ENCODE measurements around the gene RPP21.
"Not testable (repeated sequence)": the region's sequence is repeated elsewhere in the genome, so short reads cannot be mapped to it uniquely, and the experiment has no call there.

The RPP21 gene

DNA sequence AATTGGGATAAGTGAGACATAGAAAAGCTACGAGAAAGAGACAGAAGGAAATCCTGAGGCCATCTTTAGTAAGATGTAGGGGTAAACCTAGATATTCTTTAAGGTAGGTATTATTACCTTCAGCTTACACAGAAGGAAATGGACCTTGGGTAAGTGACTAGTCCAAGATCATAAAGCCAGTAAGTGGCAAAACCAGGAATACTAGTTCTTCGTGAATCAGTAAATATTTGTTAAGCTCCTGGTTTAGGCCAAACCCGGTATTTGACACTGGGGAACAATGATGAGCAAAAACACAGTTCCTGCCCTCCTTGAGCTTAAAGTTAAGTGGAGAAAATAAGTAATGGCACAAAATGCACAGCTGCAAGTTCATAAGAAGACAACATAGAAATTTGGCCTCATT lies 13.0 kb upstream of the RPP21 start:
- no peak for DNase-seq

DNA sequence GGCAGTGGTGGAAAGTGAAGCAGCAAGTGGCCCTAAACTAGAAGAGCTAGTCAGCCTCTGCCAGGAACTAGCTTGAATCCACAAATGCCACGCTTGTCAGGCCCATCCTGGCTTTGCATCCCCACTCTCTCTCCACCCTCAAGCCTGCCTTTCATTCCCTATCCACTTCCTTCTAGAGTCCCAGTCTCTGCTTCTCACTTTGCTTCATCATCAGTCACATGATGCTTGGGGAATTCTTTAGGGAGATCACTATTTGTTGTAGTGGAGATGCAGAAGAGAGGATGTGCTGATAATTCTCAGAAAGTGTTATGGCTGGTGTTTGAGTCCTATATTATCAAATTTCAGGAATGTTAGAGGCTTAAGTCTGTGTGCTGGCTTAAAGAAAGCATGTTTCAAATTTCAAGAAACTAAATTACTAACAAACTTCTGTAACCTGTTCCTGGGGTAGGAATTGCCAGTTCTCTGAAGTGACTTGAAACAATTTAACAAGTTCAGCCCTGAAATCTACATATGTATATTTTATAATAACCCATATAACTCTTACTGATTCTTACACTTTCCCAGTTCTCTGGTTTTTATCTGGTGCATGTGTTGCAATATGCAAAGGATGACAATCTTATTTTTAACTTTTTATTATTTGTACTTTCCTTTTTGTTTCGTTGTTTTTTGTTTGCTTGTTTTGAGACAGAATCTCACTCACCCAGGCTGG lies 10.7 kb upstream of the RPP21 start:
- no peak for DNase-seq

DNA sequence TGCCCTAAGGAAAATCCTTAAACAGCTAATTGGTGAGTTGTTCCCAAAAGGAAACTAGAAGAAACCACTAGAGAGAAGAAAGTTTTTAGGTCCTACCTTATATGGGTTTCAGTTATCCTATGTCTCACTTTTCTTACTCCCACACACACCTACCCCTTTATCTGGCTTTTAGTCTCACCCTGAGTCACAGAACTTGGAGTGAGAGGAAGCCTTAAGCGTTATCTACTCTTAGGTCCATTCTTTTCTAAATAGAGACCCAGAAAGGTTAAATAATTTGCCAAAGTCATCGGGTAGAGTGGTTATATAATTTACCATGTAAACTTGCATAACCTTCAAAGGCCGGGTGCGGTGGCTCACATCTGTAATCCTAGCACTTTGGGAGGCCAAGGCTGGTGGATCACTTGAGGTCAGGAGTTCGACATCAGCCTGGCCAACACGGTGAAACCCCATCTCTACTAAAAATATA lies 4.3 kb upstream of the RPP21 start:
- no peak for DNase-seq

DNA sequence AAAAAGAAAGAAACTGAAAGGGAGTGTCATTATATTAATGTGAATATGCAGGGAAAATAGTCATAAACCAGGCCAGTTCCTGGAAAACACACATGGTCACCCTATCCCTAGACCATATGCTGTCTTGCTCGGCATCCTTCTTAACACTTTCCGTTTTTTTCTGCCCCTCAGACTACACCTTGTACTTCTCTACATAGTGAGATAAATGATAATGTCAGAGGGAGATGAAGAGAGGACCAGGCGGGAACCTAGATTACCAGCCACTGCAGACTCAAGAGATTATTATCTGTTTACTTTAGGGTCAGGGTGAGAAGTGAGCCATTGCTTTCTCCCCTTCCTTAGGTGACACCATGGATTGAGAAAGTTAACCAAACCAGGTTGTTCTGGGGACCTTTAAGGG lies 3.7 kb upstream of the RPP21 start:
- no peak for DNase-seq

DNA sequence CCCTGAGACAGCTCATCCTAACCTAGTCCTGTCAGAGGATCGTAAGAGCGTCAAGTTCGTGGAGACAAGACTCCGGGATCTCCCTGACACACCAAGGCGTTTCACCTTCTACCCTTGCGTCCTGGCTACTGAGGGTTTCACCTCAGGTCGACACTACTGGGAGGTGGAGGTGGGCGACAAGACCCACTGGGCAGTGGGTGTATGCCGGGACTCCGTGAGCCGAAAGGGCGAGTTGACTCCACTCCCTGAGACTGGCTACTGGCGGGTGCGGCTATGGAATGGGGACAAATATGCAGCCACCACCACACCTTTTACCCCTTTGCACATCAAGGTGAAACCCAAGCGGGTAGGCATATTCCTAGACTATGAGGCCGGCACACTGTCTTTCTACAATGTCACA lies 3.2 kb upstream of the RPP21 start:
- DNase-seq, result no peak

DNA sequence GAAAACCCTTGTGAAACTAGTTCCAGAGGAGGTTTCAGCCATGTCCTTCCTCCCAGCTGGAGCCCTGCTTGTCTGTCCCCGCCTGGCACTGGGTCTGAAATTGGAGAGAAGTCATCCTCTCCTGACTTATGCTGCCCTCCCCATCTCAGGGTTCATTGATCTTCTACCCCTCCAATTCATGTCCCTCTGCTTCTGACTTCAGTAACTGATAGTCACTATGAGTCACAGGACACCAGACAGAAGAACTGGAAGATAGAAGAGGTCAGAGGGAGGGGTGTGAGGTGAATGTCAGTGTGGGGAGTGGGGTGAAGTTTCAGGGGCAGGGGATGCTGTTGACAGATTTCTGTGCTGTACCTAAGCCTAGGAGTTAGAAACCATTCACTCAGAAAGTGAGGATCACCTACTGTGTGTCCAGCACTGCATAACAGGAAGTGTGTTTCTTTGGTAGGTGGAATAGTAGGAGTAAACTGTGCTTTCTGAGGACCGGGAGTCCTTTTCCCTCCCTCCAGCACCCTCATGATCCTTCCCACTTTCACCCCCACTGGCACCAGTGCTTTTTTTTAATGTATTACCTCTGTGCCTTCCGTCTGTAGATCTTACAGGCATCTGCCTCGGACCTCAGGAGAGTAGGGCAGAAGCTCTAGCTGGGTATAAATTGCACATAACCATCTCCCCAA lies 627 bp upstream of the RPP21 start:
- no peak for DNase-seq

DNA sequence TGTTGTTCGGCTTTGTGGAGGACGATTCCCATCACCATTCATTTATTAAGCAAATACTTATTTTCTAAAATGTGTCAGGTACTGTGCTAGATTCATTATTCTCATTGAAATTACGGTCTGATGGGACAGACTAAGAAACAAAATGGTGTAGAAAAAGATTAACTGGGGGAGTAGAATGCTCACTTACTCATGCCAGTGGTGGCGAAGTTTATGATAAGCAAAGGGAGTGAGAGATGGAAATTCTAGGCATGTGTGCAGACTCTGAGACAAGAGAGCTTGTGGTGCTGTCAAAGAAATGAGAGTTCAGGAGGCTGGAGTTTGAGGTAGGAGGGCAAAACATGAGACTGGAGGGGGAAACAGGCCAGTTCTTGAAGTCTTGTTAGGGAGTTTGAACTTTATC lies 896 bp downstream of the RPP21 start:
- no peak for DNase-seq

DNA sequence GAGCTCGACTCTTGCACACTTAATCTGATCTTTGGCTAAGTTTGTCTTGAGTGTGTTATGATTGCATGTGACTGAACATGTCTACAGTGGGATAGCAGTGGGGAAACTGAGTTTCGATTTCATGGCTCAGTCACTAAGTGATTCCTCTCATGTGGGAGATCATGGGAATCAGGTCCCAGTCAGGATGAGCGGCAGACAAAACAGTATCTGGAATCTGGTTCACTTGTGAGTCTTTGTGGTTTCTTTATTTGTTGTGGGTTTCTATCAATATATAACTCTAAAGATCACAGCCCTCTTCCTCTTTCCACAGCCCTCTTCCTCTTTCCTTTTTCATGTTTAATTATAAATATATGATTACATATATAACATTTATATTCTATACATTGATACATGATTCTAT lies 4.0 kb downstream of the RPP21 start:
- DNase-seq, result no peak

DNA sequence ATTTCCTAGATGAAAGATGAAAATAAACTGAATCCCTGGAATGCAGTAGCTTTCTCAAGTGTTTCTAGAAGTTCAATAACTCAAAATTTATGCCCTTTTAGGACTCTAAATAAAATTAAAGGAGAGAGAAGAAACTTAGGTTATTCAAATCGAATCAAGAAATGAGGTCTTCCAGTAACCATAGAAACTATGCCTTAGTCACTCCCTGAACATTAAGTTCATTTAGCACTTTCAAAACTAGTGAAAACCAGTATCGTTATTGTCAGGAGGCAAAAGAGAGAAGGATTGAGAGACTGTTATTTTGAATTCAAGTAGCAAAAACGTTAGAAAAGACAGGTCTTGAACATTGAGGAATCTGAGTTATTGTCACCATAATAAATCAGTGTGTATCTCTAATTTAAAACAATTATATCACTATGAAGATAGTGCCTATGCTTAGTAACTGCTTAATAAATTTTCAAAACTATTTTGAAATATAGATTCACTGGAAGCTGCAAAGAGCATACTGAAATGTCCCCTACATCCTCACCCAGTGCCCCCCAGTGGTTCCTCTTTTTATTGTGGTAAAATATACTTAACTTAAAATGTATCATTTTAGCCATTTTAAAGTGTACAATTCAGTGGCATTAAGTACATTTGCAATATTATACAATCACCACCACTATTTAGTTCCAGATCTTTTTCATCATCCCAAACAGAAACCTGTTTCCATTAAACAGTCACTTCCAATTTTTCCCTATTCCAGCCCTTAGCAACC lies 4.6 kb downstream of the RPP21 start:
- no peak for DNase-seq

DNA sequence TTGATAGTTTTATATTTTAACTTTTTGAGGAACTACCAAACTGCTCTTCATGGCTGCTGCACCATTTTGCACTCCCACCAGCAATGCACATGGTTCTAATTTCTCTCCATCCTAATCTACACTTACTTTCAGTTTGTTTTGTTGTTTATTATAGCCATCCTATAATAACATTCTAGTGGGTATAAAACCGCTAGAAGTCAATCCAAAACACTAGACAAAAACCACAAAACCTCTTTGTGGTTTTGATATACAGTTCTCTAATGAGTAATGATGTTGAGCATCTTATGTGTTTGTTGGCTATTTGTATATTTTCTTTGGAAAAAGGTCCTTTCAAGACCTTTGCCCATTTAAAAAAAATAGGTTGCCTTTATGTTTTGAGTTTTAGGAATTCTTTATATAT lies 5.6 kb downstream of the RPP21 start:
- DNase-seq, result no peak

DNA sequence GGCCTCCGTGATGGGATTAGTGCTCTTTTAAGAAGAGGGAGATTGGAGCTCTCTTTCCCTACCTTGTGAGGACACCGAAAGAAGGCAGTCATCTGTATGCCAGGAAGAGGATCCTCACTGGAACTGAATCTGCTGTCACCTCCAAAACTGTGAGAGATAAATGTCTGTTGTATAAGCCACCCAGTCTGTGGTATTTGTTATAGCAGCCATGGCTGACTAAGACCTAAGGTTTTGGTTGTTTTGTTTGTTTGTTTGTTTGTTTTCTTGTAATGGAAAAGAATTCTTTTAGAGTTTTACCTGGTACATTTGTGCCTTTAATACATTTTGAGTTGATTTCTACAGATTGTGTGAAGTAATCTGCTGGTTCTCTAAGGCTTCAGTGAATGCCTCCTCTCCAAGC lies 7.6 kb downstream of the RPP21 start:
- no peak for DNase-seq

DNA sequence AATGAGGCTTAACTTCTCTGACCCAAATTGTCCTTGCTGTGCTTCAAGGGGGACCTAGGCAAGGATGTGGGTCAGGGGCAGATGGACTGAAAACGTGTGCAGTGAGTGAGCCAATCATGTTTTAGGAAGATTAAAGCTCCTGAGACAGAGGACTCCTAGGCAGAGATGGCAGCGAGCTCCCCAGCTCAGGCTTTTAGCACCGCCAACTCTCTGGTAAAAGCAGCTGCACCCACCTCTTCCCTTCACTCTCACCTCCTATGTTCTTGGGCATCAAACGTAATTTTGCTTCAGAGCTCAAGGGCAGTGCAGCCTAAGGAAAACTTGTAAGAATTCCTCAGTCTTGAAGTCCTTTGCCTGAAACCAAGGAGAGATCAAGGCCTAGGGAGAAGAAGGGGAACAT lies 10.3 kb downstream of the RPP21 start:
- no peak for DNase-seq

DNA sequence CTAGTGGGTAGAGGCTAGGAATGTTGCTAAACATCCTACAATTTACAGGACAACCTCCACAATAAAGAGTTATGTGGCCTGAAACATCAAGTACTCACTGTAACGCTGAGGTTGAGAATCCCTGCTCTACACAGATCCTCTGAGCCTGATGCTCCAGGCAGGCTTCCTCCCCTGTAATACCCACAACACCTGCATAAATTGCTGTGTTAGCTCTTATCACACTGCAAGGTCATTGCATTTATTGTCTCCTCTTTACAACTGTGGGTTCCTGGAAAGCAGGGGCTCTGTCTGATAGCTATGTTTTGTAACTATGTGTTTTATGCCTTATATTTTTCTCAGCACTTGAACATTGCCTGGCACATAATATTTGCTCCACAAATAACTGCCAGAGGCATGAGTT lies 11.6 kb downstream of the RPP21 start:
- DNase-seq, result no peak

DNA sequence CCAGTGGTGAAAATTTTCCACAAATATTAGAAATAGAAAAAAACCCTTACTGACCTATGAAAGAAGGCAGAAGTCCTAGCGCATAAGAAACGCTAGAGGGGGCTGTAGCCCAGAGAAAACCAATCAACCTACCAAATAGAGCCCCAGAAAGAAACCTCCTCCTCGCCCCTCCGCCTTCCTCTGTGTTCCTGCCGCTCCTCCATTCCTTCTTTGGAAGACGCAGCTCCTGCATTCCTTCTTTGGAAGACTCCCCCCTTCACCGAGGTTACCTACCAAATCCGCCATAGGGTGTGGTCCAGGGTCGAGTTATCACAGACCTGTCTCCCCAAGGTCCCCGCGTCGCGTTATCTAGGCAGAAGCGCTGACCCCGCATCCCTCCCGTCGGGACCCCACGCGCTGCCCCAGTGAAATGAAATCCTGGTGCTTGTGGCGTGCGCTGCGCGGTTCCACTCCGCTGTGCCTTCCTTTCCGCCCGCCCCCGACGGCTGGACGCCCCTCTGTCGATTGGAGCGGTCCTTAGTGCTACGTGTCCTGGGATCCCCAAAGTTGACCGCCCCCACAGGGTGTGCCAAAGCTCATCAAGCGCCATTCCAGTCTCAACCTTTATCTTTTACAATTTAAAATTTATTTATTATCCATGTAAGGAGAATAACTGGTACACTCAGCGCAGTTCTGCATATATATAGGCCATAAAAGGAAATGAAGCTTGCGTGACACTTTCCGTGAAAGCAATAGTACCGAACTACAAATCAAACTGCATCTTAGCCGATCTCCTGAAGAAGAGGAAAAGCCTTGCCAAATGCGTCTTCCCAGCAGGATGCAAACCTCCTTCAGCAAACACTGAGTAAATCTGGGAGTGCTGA lies 13.0 kb downstream of the RPP21 start:
- DNase-seq, result peak; percentile 4

DNA sequence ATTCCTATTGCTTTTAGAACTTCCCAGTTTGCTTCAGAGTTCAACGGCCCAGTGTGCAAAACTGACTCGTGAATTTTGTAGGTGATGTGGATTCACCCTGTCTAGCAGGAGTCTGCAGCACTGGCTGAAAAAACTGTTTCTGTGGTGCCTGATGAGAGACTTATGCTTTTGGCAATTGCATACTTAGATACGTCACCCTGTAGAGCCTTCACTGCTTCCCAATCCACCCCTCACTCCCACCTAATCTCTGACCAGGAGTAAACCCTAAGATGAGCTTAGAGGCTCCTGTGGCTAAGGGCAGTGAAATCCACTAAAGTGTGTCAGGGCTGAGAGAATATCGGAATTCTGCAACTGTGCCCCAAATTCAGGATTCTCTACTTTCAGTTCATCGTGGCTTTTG lies 14.3 kb downstream of the RPP21 start:
- DNase-seq, result no peak

DNA sequence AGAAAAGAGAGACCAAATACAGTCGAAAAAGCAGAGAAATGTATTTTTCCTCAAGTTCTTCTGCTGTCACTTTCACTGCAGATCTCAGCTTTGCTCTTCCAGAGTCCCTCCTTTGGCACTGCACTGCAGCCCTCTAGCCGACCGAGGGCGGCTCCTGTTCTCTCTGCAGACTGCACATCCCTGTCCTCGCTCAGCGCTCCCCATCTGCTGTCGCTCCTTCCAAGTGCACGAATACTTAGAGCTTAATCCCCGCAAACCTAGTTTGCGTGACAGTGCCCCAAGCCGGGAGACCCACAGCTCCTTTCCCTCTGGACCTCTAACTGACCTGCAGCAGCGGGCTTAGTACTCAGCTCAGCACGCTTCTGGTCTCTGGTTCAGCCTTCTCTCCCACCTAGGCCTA lies 15.2 kb downstream of the RPP21 start:
- DNase-seq, result no peak

DNA sequence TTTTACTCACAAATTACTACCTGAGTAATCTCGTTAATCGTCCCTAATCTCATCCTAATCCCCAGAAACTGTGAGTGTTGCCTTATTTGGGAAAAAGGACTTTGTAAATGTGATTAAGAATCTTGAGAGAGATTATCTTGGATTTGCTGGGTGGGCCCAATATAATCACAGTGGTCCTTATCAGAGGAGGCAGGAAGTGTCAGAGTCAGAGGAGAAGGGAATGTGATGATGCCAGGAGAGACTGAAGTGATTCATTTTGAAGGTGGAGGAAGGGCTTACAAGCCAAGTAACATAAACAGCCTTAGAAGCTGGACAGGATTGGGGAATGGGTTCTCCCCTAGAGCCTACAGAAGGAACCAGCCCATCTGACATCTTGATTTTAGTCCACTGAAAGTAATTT lies 16.7 kb downstream of the RPP21 start:
- DNase-seq, result no peak

DNA sequence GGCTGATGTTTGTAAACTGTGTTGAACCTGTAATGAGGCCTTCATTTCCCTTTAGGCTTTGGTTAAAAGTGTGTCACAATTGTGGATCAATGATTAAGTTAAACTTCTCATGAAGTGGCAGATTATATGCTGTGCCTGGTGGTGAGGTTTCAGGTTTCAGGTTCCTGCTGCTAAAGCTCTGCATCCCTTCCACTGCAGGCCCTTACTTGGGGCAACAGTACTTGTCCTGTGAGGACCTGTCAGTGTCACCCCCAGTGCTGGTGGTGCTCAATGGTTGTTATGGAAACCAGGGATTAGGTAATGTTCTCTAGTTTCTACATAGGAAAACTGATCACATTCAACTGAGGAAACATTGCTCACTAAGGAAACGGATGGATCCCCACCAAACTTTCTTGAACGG lies 18.5 kb downstream of the RPP21 start:
- DNase-seq, result no peak

DNA sequence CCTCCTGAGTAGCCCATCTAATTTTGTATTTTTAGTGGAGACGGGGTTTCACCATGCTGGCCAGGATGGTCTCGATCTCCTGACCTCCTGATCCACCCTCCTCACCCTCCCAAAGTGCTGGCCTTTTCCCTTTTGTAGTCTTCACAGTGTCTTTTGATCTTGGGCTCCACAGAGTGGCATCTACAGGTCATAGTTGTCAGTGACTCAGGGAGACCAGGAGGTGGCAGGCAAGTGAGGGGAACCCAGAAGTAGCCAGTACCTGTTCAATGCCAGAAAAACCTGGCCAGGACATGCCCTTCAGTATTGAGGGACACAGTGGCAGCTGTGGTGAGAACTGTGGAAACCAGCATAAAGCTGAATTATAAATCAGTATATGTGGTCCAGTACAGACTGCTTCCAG lies 19.6 kb downstream of the RPP21 start:
- no peak for DNase-seq

DNA sequence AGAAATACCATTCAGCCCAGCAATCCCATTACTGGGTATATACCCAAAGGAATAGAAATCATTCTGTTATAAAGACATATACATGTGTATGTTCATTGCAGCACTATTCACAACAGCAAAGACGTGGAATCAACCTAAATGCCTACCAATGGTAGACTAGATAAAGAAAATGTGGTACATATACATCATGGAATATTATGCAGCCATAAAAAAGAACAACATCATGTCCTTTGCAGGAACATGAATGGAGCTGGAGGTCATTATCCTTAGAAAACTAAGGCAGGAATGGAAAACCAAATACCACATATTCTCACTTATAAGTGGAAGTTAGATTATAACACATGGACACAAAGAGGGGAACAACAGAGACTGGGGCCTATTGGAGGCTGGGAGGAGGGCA lies 24.3 kb downstream of the RPP21 start:
- DNase-seq, result not testable (repeated sequence)

DNA sequence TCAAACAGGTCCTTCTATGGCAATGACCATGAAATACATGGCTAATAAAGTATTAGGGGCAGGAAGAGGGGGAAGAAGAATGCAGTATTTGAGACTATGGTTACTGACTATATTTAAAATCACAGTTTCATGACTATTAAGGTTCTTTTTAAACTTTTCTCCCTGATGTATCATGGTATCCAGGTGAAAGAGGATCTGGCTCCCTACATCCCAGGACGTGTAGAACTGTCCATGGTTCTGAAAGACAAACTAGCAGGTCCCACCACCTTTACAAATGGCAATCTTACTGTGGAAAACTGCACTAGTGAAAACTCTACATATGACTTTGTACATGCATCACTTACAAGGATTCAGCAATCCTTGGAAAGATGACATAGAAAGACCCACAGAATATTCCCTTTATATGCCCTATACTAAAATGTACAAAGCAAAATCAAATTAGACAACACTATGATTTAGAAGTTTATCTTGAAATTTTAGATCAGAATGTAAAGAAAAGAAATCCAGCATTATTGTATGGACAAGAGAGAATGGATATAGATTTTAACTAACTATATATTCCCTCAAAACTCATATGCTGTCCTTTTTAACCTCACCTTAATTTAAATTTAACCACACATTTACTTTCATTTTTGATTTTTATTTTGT lies 33.5 kb downstream of the RPP21 start:
- no peak for DNase-seq

DNA sequence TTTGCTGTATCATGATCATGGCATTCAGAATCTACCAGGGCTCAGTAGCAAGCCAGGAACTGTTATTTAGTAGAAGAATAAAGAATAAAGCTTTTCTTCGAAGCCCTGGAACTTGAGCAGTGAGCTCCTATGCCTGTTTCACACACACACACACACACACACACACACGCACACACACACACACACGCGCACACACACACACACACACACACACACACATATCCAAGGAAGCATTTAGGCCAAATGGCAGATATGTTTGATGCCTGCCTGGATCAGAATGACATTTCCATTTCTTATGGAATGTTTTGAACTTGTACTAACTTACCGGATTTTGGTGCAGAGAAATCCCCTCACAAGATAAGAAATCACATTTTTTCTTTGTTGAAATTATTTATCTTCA lies 35.5 kb downstream of the RPP21 start:
- DNase-seq, result no peak

DNA sequence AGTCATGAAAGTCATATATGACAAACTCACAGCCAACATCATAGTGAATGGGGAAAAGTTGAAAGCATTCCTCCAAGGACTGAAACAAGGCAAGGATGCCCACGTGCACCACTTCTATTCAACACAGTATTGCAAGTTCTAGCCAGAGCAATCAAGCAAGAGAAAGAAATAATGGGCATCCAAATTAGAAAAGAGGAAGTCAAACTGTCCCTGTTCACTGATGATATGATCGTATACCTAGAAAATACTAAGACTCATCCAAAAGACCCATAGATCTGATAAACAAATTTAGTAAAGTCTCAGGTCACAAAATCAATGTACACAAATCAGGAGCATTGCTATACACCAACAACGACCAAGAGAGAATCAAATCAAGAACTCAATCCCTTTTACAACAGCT lies 41.2 kb downstream of the RPP21 start:
- no peak for DNase-seq
